Gastroesophageal sphincter (tissue), 3 donors: ENCODE measurements around the gene RAD51B.

Source experiments
- CTCF ChIP-seq, 4 experiments: fragments of 200-600 bp in 2 of 4; fragments of 450-650 bp in 2 of 4; sonication (generic) in 1 of 4; IDR thresholded peaks; one replicate each; pipeline ENCODE4 v1.5.1; 2017 to 2019; ENCODE audit warnings: antibody characterized with exemption in 4 of 4, mild to moderate bottlenecking in 2 of 4, moderate library complexity in 2 of 4
- EP300 ChIP-seq: sonication (generic); formaldehyde crosslinking; IDR thresholded peaks from one replicate; pipeline ENCODE4 v1.6.1; 2017; ENCODE audit warnings: antibody characterized with exemption, mild to moderate bottlenecking
- POLR2A ChIP-seq, 2 donors: fragments of 450-650 bp; IDR thresholded peaks; one replicate each; pipeline ENCODE4 v1.6.1; 2017; ENCODE audit warnings: antibody characterized with exemption in 2 of 2, mild to moderate bottlenecking in 2 of 2, moderate library complexity in 1 of 2

- TF ChIP-seq CTCF (IDR thresholded peaks at IDR 0.05) (no peak), POLR2A (IDR thresholded peaks at IDR 0.05) (no peak), EP300 (no peak)
Measured at GRCh38 chr14:68337279-68337678, 517.7 kb downstream of the RAD51B start.
